GM12878 (cell line): ENCODE measurements around the gene DYNC2H1. TPM values are rescaled to one million over a fixed set of nuclear protein-coding genes. Genes with fewer than 3 reads are reported as not detected.

Experiments used
- ATAC-seq: fragments of 200-7000 bp; cut with Tn5 transposase; 3 replicates; pipeline ENCODE4 v1.9.1; 2020; ENCODE audit warnings: mild to moderate bottlenecking, moderate library complexity
- BruUV-seq: library from RNA; stranded (reverse); fragments of 400-500 nt; replicated peaks from 2 replicates; lab custom pipeline; 2021; lab: Mats Ljungman, UMichigan
- CTCF ChIA-PET: fragments of 300-600 bp; sonication (Branson Sonifier 250); formaldehyde crosslinking; extraction: SDS; loops from one replicate; lab custom pipeline; 2021; ENCODE audit warnings: inconsistent platforms; lab: Yijun Ruan, JAX
- POLR2A ChIA-PET: fragments of 350-600 bp; formaldehyde crosslinking; extraction: SDS; loops from one replicate; lab custom pipeline; 2021; ENCODE audit warnings: inconsistent platforms; lab: Charles Lee
- RAD21 ChIA-PET: fragments of 300-600 bp; sonication (Branson Sonifier 250); formaldehyde crosslinking; loops from one replicate; lab custom pipeline; 2023; ENCODE audit warnings: antibody characterized with exemption; ENCODE audit not compliant: unreplicated experiment; lab: Charles Lee
- SMC1A ChIA-PET: fragments of 300-600 bp; sonication (Branson Sonifier 250); formaldehyde crosslinking; loops from one replicate; lab custom pipeline; 2023; ENCODE audit not compliant: unreplicated experiment, uncharacterized antibody; lab: Charles Lee
- DNase-seq: peaks from one replicate; pipeline ENCODE4 v3.0.0-alpha.2; 2011; ENCODE audit warnings: low read depth, low spot score
- FAIRE-seq: peaks from 3 replicates; lab custom pipeline; 2011; peaks lifted over from hg19 to GRCh38; lab: Jason Lieb, UNC
- H2AFZ ChIP-seq: 2 replicates; pipeline ENCODE4 v1.6.0; 2011; ENCODE audit warnings: low read depth, low read length, control low read depth; ENCODE audit not compliant: control insufficient read depth
- H3K27ac ChIP-seq: 2 replicates; pipeline ENCODE4 v1.5.1; 2011; ENCODE audit warnings: control low read depth; ENCODE audit not compliant: control insufficient read depth, insufficient read depth
- H3K27me3 ChIP-seq, 2 experiments: replicated peaks in 1 of 2; 2 replicates each; pipeline versions ENCODE4 v1.6.0 to v1.6.1; 2011; ENCODE audit warnings: low read length in 1 of 2; ENCODE audit not compliant: control insufficient read depth in 2 of 2, insufficient read depth in 2 of 2
- H3K36me3 ChIP-seq, 2 experiments: 2 replicates each; pipeline ENCODE4 v1.5.1; 2011; ENCODE audit warnings: low read length in 1 of 2; ENCODE audit not compliant: control insufficient read depth in 2 of 2, insufficient read depth in 2 of 2
- H3K4me1 ChIP-seq: 2 replicates; pipeline ENCODE4 v1.6.1; 2011; ENCODE audit warnings: mild to moderate bottlenecking, low read length, moderate library complexity, mixed read lengths; ENCODE audit not compliant: control insufficient read depth, insufficient read depth
- H3K4me2 ChIP-seq: 2 replicates; pipeline ENCODE4 v1.6.0; 2011; ENCODE audit warnings: control low read depth; ENCODE audit not compliant: control insufficient read depth, insufficient read depth
- H3K4me3 ChIP-seq: fragments of 200-600 bp; sonication (generic); 2 replicates; pipeline ENCODE4 v1.5.1; 2016
- H3K79me2 ChIP-seq: 2 replicates; pipeline ENCODE4 v1.6.0; 2011; ENCODE audit warnings: low read length; ENCODE audit not compliant: control insufficient read depth, insufficient read depth
- H3K9ac ChIP-seq: 2 replicates; pipeline ENCODE4 v1.8.0; 2011; ENCODE audit warnings: low read length, control low read depth, mixed read lengths; ENCODE audit not compliant: control insufficient read depth, insufficient read depth
- H3K9me3 ChIP-seq: replicated peaks from 3 replicates; pipeline ENCODE4 v1.5.1; 2011; ENCODE audit warnings: mild to moderate bottlenecking, low read length; ENCODE audit not compliant: control insufficient read depth, insufficient read depth
- H4K20me1 ChIP-seq: 2 replicates; pipeline ENCODE4 v1.6.0; 2011; ENCODE audit not compliant: control insufficient read depth, insufficient read depth
- BCL3 ChIP-seq: IDR thresholded peaks from 2 replicates; pipeline ENCODE4 v1.6.1; 2011; ENCODE audit warnings: borderline replicate concordance, low read depth, mild to moderate bottlenecking, moderate library complexity, low read length; ENCODE audit not compliant: insufficient read depth, poor library complexity, severe bottlenecking
- CBX3 ChIP-seq: fragments of 200-600 bp; sonication (generic); IDR thresholded peaks from 2 replicates; pipeline ENCODE4 v1.6.1; 2016; ENCODE audit warnings: low read depth, borderline replicate concordance
- CHD4 ChIP-seq: fragments of 200-600 bp; sonication (generic); IDR thresholded peaks from 2 replicates; pipeline ENCODE4 v1.6.1; 2016; ENCODE audit warnings: mild to moderate bottlenecking
- MEF2A ChIP-seq: IDR thresholded peaks from 2 replicates; pipeline ENCODE4 v1.6.1; 2011; ENCODE audit warnings: low read depth, mild to moderate bottlenecking, low read length, moderate library complexity; ENCODE audit not compliant: insufficient read depth
- MYC ChIP-seq: IDR thresholded peaks from 2 replicates; pipeline ENCODE4 v1.6.1; 2011; ENCODE audit warnings: mild to moderate bottlenecking, low read length, moderate library complexity, inconsistent platforms; ENCODE audit not compliant: insufficient read depth, insufficient replicate concordance, insufficient read length, severe bottlenecking
- NKRF ChIP-seq: fragments of 450-650 bp; conservative IDR thresholded peaks from 2 replicates; pipeline ENCODE4 v1.6.1; 2017; ENCODE audit warnings: mild to moderate bottlenecking, moderate library complexity
- NR2F1 ChIP-seq: fragments of 450-650 bp; conservative IDR thresholded peaks from 2 replicates; pipeline ENCODE4 v1.6.1; 2017; ENCODE audit warnings: mild to moderate bottlenecking
- POLR2AphosphoS5 ChIP-seq: IDR thresholded peaks from 2 replicates; pipeline ENCODE4 v1.6.1; 2011; ENCODE audit warnings: mild to moderate bottlenecking, low read length, inconsistent platforms
- POU2F2 ChIP-seq: IDR thresholded peaks from 3 replicates; pipeline ENCODE4 v1.6.1; 2011; ENCODE audit warnings: low read depth, mild to moderate bottlenecking, low read length, borderline replicate concordance
- RBBP5 ChIP-seq: fragments of 200-600 bp; sonication (generic); conservative IDR thresholded peaks from 2 replicates; pipeline ENCODE4 v1.6.1; 2016
- SMC3 ChIP-seq: IDR thresholded peaks from 2 replicates; pipeline ENCODE4 v1.6.1; 2011; ENCODE audit warnings: low read length, improper control_type of control experiment, borderline replicate concordance
- STAT3 ChIP-seq: IDR thresholded peaks from 2 replicates; pipeline ENCODE4 v1.6.1; 2011; ENCODE audit warnings: low read depth, low read length, improper control_type of control experiment
- TARDBP ChIP-seq: IDR thresholded peaks from 2 replicates; pipeline ENCODE4 v1.6.1; 2016; ENCODE audit warnings: borderline replicate concordance
- ZBTB33 ChIP-seq: fragments of 450-650 bp; IDR thresholded peaks from 2 replicates; pipeline ENCODE4 v1.6.1; 2017; ENCODE audit warnings: mild to moderate bottlenecking
- ZNF592 ChIP-seq: fragments of 450-650 bp; IDR thresholded peaks from 2 replicates; pipeline ENCODE4 v1.6.1; 2017; ENCODE audit warnings: mild to moderate bottlenecking, moderate library complexity
- ZSCAN29 ChIP-seq: fragments of 450-650 bp; IDR thresholded peaks from 2 replicates; pipeline ENCODE4 v1.6.1; 2017; ENCODE audit warnings: mild to moderate bottlenecking, moderate library complexity
- WGBS: methylation state at CpG from one replicate; pipeline ENCODE4 v1.1.6; 2016; ENCODE audit warnings: low lambda C conversion rate; ENCODE audit not compliant: insufficient replicate concordance, insufficient coverage; ENCODE audit errors: missing lambda C conversion rate; 5-methylcytosine and 5-hydroxymethylcytosine counted together
- in situ Hi-C: fragments of 300-500 bp; cut with MboI; formaldehyde crosslinking; loops from 9 replicates; pipeline ENCODE4 v1.14.3; 2018; ENCODE audit warnings: mixed read lengths
- intact Hi-C: fragments of 100-400 bp; cut with micrococcal nuclease; formaldehyde crosslinking; loops from one replicate; pipeline ENCODE4 v1.14.2; 2022; ENCODE audit not compliant: unreplicated experiment
- polyA plus RNA-seq, 11 experiments: library from polyadenylated mRNA; depleted of rRNA in 4 of 11; unstranded in 6 of 11; stranded (reverse) in 5 of 11; fragments of >200 nt; fragmentation: Nextera tagmentation in 4 of 11; fragmentation: Illumina TruSeq in 1 of 11; extraction: Ambion mirVana in 4 of 11; extraction: Trizol in 1 of 11; gene quantifications; 1 replicate in 1 of 11; 2 replicates in 10 of 11; pipeline versions ENCODE4 v1.2.1 to v1.2.3, GENCODE V29; 2011 to 2016; ENCODE audit warnings: inconsistent platforms in 2 of 11, missing spikeins in 2 of 11, low read depth in 1 of 11
- total RNA-seq, 4 experiments: library from RNA; depleted of rRNA in 3 of 4; stranded (reverse); fragments of >200 nt in 3 of 4; fragmentation: Illumina TruSeq in 1 of 4; extraction: Trizol in 1 of 4; gene quantifications; 2 replicates each; pipeline versions ENCODE4 v1.2.1 to v1.2.3, GENCODE V29; 2013 to 2021

DYNC2H1 gene
- total and polyA plus RNA-seq, 10 of the 15 experiments (the other 5 are each of a cell fraction or from before 2014, with no cell fraction given): 0.12 to 3.9 (median 0.23) TPM; not detected in 2

DNA sequence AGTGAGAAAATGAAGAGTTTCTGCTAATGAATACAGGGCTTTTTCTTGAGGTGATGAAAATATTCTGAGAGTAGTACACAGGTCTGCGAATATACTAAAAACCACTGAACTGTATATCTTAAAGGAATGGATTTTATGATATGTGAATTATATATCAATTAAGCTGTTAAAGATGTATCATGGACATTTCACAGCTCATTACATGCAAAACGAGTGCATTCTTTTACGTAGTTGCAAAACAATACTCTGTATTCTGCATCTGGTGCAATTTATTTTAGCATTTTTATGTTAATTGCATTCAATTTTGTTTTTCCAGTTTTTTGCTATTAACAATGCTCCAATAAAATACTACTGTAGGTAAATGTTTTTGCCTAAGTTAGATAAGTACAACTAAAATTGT lies 411.6 kb downstream of the DYNC2H1 start:
- DNase-seq (no peak), FAIRE-seq (no peak)
- TF ChIP-seq SMC3 (no peak), CHD4 (no peak), POLR2AphosphoS5 (no peak), ZBTB33 (no peak), MEF2A (no peak), BCL3 (no peak), POU2F2 (no peak), ZNF592 (no peak), STAT3 (no peak), NR2F1 (no peak), CBX3 (no peak), TARDBP (no peak), MYC (no peak), ZSCAN29 (no peak), RBBP5 (no peak), NKRF (no peak)

More for the DNA sequence above, 411.6 kb downstream of the DYNC2H1 start:
- intact Hi-C loops: no loop called here
- Histone ChIP-seq H3K4me1 (no peaks in the 10 kb centered on the region), H3K9ac (no peak overlapping the region), H3K9me3 (no peaks in the 10 kb centered on the region), H2AFZ (no peak overlapping the region), H3K27ac (no peak overlapping the region), H3K4me2 (no peak overlapping the region), H3K36me3 (no peaks in the 10 kb centered on the region), H3K4me3 (no peak overlapping the region), H3K27me3 (no peaks in the 10 kb centered on the region), H3K79me2 (no peaks in the 10 kb centered on the region), H4K20me1 (no peaks in the 10 kb centered on the region)
- SMC1A ChIA-PET: no interaction called here
- CTCF ChIA-PET: no interaction called here
- POLR2A ChIA-PET: no interaction called here
- BruUV-seq: no TSS peak
- RAD21 ChIA-PET: no interaction called here
- 28% methylated on average over 3 of the region's 3 CpGs for WGBS
- no peak for ATAC-seq
- in situ Hi-C loops: no loop called here
